Measurements from ENCODE around the gene P2RX3. TPM values are rescaled to one million over a fixed set of nuclear protein-coding genes. Genes with fewer than 3 reads are reported as not detected.
"Not testable (repeated sequence)": the region's sequence is repeated elsewhere in the genome, so short reads cannot be mapped to it uniquely, and the experiment has no call there.

Gene P2RX3
- total RNA-seq, 2 experiments from 2014 or later = not detected

GRCh38 chr11:57353446-57353845 lies 15.3 kb downstream of the P2RX3 start:
- CTCF ChIA-PET = interaction anchor here (1.0 kb wide), 1 partner anchor 18 kb away, joined by 3 read pairs; the partner anchor contains the start of gene SSRP1
- DNase-seq (no peak), ATAC-seq (no peak)
- peaks cover 27% of the 10 kb centered on the region for H3K27me3 Mint-ChIP-seq
- H3K4me1 Mint-ChIP-seq = peaks cover 3% of the 10 kb centered on the region
- peaks cover 4% of the 10 kb centered on the region for H3K9me3 Mint-ChIP-seq (ENCODE audit: low read depth)
- H3K27ac Mint-ChIP-seq = no peak overlapping the region
- no peak overlapping the region for H3K4me3 Mint-ChIP-seq
- peaks cover 4% of the 10 kb centered on the region for H3K36me3 Mint-ChIP-seq

- CTCF ChIA-PET = no interaction called here
- Mint-ChIP-seq H3K36me3 (peaks cover 4% of the 10 kb centered on the region), H3K27me3 (peaks cover 27% of the 10 kb centered on the region), H3K9me3 (ENCODE audit: low read depth) (peaks cover 4% of the 10 kb centered on the region), H3K4me1 (peaks cover 3% of the 10 kb centered on the region), H3K27ac (no peak overlapping the region), H3K4me3 (no peak overlapping the region)
- DNase-seq = no peak
- no peak for ATAC-seq
Observed at GRCh38 chr11:57353852-57354251, 15.7 kb downstream of the P2RX3 start.

- Mint-ChIP-seq H3K27me3 (peaks cover 28% of the 10 kb centered on the region), H3K36me3 (peaks cover 4% of the 10 kb centered on the region), H3K9me3 (ENCODE audit: low read depth) (peaks cover 4% of the 10 kb centered on the region), H3K4me1 (peaks cover 3% of the 10 kb centered on the region), H3K4me3 (no peak overlapping the region), H3K27ac (no peak overlapping the region)
- no peak for ATAC-seq
- no peak for DNase-seq
- CTCF ChIA-PET = interaction anchor here (1.8 to 3.3 kb wide), 2 partner anchors 10 to 105 kb away, joined by 6 to 18 read pairs; no protein-coding TSS in a partner anchor
Observed at GRCh38 chr11:57354699-57355098, 16.5 kb downstream of the P2RX3 start.

- no peak for DNase-seq
- Mint-ChIP-seq H3K4me1 (no peaks in the 10 kb centered on the region), H3K27ac (no peak overlapping the region), H3K27me3 (peaks cover 28% of the 10 kb centered on the region), H3K9me3 (ENCODE audit: low read depth) (peaks cover 4% of the 10 kb centered on the region), H3K36me3 (peaks cover 3% of the 10 kb centered on the region), H3K4me3 (no peak overlapping the region)
- CTCF ChIA-PET = interaction anchor here (1.0 to 3.3 kb wide), 3 partner anchors 11 to 106 kb away, joined by 3 to 18 read pairs (median 6); no protein-coding TSS in a partner anchor
- no peak for ATAC-seq
Observed at GRCh38 chr11:57356268-57356667, 18.1 kb downstream of the P2RX3 start.

GRCh38 chr11:57357310-57357709 lies 19.2 kb downstream of the P2RX3 start:
- Mint-ChIP-seq H3K9me3 (ENCODE audit: low read depth) (no peaks in the 10 kb centered on the region), H3K4me3 (no peak overlapping the region), H3K27ac (no peak overlapping the region), H3K36me3 (no peaks in the 10 kb centered on the region), H3K4me1 (no peaks in the 10 kb centered on the region), H3K27me3 (peaks cover 26% of the 10 kb centered on the region)
- ATAC-seq = no peak
- CTCF ChIA-PET = interaction anchor here (3.3 kb wide), 1 partner anchor 12 kb away, joined by 18 read pairs; no protein-coding TSS in a partner anchor
- DNase-seq = no peak

GRCh38 chr11:57357856-57358255 lies 19.7 kb downstream of the P2RX3 start:
- Mint-ChIP-seq H3K4me1 (no peaks in the 10 kb centered on the region), H3K36me3 (no peaks in the 10 kb centered on the region), H3K27ac (no peak overlapping the region), H3K4me3 (no peak overlapping the region), H3K9me3 (ENCODE audit: low read depth) (no peaks in the 10 kb centered on the region), H3K27me3 (peaks cover 26% of the 10 kb centered on the region)
- DNase-seq (no peak), ATAC-seq (no peak)
- CTCF ChIA-PET = interaction anchor here (3.3 kb wide), 1 partner anchor 13 kb away, joined by 18 read pairs; no protein-coding TSS in a partner anchor

- Mint-ChIP-seq H3K36me3 (no peaks in the 10 kb centered on the region), H3K4me1 (no peaks in the 10 kb centered on the region), H3K27me3 (peaks cover 24% of the 10 kb centered on the region), H3K9me3 (ENCODE audit: low read depth) (no peaks in the 10 kb centered on the region), H3K4me3 (no peak overlapping the region), H3K27ac (no peak overlapping the region)
- ATAC-seq (no peak), DNase-seq (no peak)
- CTCF ChIA-PET = interaction anchor here (1.7 kb wide), 1 partner anchor 9 kb away, joined by 4 read pairs; no protein-coding TSS in a partner anchor
Observed at GRCh38 chr11:57358543-57358961, 20.4 kb downstream of the P2RX3 start.

GRCh38 chr11:57358991-57359390 lies 20.8 kb downstream of the P2RX3 start:
- Mint-ChIP-seq H3K4me1 (no peaks in the 10 kb centered on the region), H3K9me3 (ENCODE audit: low read depth) (no peaks in the 10 kb centered on the region), H3K27ac (no peak overlapping the region), H3K36me3 (no peaks in the 10 kb centered on the region), H3K4me3 (no peak overlapping the region), H3K27me3 (peaks cover 23% of the 10 kb centered on the region)
- DNase-seq = no peak
- no peak for ATAC-seq
- CTCF ChIA-PET = interaction anchor here (1.7 kb wide), 1 partner anchor 10 kb away, joined by 4 read pairs; no protein-coding TSS in a partner anchor

GRCh38 chr11:57359396-57359795 lies 21.2 kb downstream of the P2RX3 start:
- CTCF ChIA-PET = interaction anchor here (0.8 to 1.7 kb wide), 2 partner anchors 10 to 48 kb away, joined by 3 to 4 read pairs; no protein-coding TSS in a partner anchor
- H3K27me3 Mint-ChIP-seq = peaks cover 19% of the 10 kb centered on the region
- no peaks in the 10 kb centered on the region for H3K4me1 Mint-ChIP-seq
- H3K9me3 Mint-ChIP-seq (ENCODE audit: low read depth) = no peaks in the 10 kb centered on the region
- no peak for ATAC-seq
- no peak overlapping the region for H3K4me3 Mint-ChIP-seq
- H3K27ac Mint-ChIP-seq = no peak overlapping the region
- no peak for DNase-seq
- H3K36me3 Mint-ChIP-seq = no peaks in the 10 kb centered on the region

- Mint-ChIP-seq H3K4me3 (no peak overlapping the region), H3K9me3 (ENCODE audit: low read depth) (no peaks in the 10 kb centered on the region)
- CTCF ChIA-PET = interaction anchor here (0.8 to 4.0 kb wide), 4 partner anchors 11 to 98 kb away, joined by 3 to 15 read pairs (median 6); no protein-coding TSS in a partner anchor
Observed at GRCh38 chr11:57359896-57360690, 21.9 kb downstream of the P2RX3 start.

GRCh38 chr11:57360991-57361390 lies 22.8 kb downstream of the P2RX3 start:
- Mint-ChIP-seq H3K4me3 (no peak overlapping the region), H3K36me3 (no peaks in the 10 kb centered on the region)
- CTCF ChIA-PET = interaction anchor here (1.9 to 4.0 kb wide), 2 partner anchors 15 to 97 kb away, joined by 7 to 15 read pairs; no protein-coding TSS in a partner anchor

More at GRCh38 chr11:57359896-57360690, 21.9 kb downstream of the P2RX3 start:
- no peaks in the 10 kb centered on the region for H3K36me3 Mint-ChIP-seq
- H3K4me1 Mint-ChIP-seq = no peaks in the 10 kb centered on the region
- ATAC-seq (no peak), DNase-seq (no peak)
- peaks cover 13% of the 10 kb centered on the region for H3K27me3 Mint-ChIP-seq
- no peak overlapping the region for H3K27ac Mint-ChIP-seq

GRCh38 chr11:57361420-57361819 lies 23.3 kb downstream of the P2RX3 start:
- H3K27ac Mint-ChIP-seq; H3K4me1 Mint-ChIP-seq; H3K4me3 Mint-ChIP-seq; H3K27me3 Mint-ChIP-seq; DNase-seq; H3K36me3 Mint-ChIP-seq; H3K9me3 Mint-ChIP-seq (ENCODE audit: low read depth); ATAC-seq: not testable (repeated sequence)
- CTCF ChIA-PET = interaction anchor here (0.6 to 4.0 kb wide), 3 partner anchors 16 to 118 kb away, joined by 3 to 15 read pairs (median 7); no protein-coding TSS in a partner anchor

More at GRCh38 chr11:57360991-57361390, 22.8 kb downstream of the P2RX3 start:
- ATAC-seq = no peak
- Mint-ChIP-seq H3K27ac (no peak overlapping the region), H3K9me3 (ENCODE audit: low read depth) (no peaks in the 10 kb centered on the region), H3K4me1 (no peaks in the 10 kb centered on the region), H3K27me3 (peaks cover 12% of the 10 kb centered on the region)
- no peak for DNase-seq

GRCh38 chr11:57361926-57362325 lies 23.8 kb downstream of the P2RX3 start:
- ATAC-seq (no peak), DNase-seq (no peak)
- Mint-ChIP-seq H3K36me3 (no peaks in the 10 kb centered on the region), H3K4me1 (no peaks in the 10 kb centered on the region), H3K4me3 (no peak overlapping the region), H3K27ac (no peak overlapping the region), H3K9me3 (ENCODE audit: low read depth) (no peaks in the 10 kb centered on the region), H3K27me3 (peaks cover 4% of the 10 kb centered on the region)
- CTCF ChIA-PET = interaction anchor here (0.6 to 4.0 kb wide), 3 partner anchors 96 to 166 kb away, joined by 3 to 15 read pairs (median 5); no protein-coding TSS in a partner anchor
